GM18519 (cell line): ENCODE results near the gene NAPA.

Experiments
- ATAC-seq: cut with Tn5 transposase; IDR thresholded peaks from one replicate; pipeline ENCODE4 v1.9.1; 2021; ENCODE audit warnings: mild to moderate bottlenecking, moderate library complexity; ENCODE audit not compliant: unreplicated experiment, low FRiP score

Gene NAPA

DNA sequence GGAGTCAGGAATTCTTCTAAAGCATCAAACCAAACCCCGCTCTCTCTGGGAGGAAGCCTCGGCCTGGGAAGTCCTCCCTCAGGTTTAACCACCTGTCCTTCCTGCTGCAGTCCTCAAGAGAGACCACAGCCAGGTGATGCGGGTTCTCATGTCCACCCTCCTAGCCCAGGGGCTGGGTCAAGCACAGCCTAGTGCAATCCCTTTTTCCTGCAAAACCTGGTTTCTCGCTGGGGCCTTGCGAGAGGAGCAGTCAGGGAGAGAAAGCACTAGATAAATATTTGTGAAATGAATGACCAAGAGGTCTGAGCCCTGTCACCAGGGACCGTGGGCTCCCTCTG lies 45.5 kb downstream of the NAPA start:
- no peak for ATAC-seq

DNA sequence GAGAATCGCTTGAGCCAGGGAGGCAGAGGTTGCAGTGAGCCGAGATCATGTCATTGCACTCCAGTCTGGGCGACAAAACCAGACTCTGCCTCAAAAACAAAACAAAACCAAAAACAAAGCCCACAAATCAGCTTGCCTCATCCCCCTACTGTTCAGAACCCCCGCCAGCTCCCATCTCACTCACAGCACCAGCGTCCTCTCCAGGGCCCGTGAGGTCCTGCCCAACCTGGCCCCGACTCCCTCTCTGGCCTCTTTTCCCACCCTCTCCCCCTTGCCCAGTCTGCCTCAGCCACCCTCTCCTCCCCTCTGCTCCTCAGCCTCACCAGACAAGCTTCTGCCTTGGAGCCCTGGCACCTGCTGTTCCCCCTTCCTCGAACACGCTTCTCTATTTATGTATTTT lies 46.9 kb downstream of the NAPA start:
- ATAC-seq, result no peak

DNA sequence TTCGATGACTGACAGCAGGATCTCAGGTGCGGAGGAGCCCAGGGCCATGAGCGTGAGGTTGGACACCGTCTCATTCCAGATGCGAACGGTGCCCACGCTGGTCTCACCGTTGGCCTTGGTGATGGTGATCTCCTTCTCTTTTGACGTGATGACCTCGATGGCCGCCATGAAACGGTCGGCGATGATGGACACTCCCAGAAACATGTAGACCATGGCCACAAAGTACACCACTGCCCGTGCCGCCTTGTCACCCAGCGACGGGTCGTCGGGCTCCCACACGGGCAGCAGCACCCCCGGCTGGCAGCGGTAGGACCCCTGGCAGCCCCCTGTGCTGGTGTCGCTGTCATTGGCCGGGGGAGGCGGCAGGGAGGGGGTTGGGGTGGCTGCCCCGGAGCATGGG lies 48.9 kb downstream of the NAPA start:
- ATAC-seq, result no peak

DNA sequence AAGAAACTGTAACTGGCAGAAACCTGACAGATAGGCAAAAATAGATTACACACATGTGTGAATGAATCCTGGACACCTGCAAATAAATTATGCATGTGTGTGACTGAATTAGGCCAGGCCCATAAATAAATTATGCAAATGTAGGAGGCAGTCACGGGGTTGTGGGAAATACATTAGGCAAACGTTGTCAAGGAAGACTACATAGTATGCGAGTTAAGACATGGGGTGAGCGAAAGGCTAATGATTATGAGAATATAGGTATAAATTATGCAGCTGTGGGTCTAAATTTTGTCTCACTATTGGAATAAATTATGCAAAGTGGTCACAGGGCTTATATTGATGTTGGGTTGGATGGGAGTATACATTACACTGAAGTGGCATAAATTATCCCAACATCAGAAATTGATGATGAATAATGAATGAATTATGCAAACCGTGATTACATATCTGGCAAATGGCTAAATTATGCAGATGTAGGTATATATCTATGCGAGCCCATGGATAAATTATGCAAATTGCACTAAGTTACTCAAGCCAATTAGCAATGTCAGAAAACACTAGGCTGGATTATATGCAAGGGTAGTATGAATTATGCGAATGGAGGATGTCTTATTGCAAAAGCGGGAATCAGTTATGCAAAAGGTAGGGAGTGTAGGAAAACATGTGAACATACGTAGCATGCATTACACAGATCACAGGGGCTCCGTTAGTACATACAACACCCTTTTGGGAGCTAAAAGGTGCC lies 50.0 kb downstream of the NAPA start:
- no peak for ATAC-seq

DNA sequence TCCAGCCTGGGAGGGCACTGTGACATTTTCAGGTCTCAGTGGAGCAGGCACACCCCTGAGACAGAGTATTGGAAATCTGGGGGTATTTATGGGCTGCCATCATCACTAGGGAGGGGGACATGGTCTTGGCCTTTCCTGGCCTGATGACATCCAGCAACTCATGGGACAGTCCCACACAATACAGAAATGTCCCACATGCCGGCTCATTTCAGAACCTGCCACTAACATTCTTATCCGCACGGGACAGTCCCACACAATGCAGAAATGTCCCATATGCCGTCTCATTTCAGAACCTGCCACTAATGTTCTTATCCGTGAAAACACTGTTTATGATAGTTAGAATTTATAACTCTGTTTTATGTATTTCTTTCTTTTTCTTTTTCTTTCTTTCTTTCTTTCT lies 53.0 kb downstream of the NAPA start:
- no peak for ATAC-seq

DNA sequence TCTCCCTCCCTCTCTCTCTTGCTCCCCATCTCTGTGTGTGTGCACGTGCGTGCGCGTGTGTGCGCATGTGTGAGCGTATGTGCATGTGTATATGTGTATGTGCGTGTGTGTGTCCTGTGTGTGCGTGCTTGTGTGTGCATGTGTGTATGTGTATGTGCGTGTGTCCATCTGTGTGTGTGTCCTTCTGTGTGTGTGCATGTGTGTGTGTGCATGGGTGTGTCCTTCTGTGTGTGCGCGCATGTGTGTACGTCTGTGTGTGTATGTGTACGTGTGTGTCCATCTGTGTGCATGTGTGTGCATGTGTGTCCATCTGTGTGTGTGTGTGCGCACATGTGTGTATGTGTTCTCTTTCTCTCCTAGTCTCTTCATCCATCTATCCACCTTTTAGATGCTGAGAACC lies 55.4 kb downstream of the NAPA start:
- ATAC-seq, result no peak

DNA sequence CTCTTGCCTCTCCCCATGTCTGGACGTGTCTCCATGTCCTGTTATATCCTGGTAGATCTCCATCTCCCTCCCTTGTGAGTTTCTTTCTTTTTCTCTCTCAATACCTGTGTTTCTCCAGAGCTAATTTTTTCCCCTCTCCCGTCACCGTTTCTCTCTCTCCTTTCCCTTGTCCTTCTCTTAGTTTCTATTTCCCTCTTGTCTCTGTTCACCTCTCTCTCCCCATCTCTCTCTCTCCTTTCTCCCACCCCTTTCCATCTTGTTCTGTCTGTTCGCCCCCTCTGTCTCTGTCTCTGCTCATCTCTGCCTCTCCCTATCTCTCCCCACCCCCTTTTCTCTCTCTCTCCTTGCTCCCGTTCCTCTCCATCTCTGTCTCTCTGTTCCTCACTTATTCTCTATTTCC lies 56.2 kb downstream of the NAPA start:
- no peak for ATAC-seq

DNA sequence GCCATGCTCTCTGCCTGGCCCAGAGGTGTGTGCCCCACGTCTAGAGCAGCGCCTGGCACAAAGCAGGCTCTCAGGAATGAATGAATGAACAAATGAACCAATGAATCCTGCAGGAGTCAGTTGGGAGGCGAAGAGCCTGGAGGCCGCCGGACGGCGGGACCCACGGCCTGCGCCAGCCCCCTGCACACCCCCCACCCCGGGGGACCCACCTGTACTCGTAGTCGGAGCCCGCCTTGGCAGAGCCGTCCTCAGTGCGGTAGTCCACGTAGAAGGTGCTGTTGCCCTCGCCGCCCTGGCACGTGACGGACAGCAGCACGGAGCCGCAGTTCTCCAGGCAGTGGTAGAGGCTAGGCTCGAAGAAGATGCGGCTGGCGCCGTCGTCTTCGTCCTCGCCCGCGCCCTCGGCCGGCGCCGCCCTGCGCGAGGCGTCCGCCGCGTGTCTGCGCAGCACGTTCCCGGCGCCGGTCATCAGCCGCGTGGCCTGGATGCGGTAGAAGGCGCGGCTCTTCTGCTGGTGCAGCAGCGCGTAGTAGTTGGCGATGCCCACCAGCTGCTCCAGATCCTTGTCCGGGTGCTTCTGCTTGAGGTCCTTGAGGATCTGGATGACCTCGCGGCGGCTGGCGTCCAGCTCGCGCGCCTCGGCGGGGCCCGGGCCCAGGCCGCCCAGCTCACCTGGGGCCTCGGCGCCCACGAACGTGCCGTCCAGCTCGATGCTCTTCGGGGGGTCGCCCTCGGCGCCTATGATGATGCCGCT lies 58.0 kb downstream of the NAPA start:
- no peak for ATAC-seq

DNA sequence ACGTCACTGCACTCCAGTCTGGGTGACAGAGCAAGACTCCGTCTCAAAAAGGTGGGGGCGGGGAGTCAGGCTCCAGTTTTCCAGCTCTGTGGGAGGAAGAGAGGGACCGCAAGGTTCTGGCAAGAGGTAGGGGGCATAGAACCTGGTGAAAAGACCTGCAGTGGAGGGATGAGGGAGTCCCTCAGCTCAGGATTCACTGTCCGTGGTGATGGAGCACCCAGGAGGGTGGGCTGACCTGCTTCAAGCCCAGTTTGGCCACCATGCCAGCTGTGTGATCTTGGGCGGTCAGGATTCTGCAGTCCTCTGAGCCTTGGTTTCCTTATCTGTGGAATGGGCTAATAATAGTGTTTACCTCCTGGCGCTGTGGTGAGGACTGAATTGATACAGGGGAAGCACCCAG lies 64.4 kb downstream of the NAPA start:
- no peak for ATAC-seq

DNA sequence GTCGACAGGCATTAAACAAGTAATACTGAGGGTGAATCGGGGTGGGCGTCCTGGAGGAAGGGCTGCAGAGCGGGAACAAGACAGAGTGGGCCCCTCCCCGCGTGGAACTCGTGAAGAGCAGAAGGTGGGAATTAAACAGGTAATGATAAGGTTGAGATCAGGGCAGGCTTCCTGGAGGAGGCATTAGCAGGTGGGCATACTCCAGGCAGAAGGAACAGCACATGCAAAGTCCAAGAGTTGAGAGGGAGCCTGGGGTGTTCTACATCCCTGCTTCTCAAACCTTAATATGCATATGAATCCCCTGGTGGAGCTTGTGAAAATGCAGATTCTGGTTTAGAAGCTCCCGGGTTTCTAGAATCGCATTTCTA lies 66.5 kb downstream of the NAPA start:
- no peak for ATAC-seq

DNA sequence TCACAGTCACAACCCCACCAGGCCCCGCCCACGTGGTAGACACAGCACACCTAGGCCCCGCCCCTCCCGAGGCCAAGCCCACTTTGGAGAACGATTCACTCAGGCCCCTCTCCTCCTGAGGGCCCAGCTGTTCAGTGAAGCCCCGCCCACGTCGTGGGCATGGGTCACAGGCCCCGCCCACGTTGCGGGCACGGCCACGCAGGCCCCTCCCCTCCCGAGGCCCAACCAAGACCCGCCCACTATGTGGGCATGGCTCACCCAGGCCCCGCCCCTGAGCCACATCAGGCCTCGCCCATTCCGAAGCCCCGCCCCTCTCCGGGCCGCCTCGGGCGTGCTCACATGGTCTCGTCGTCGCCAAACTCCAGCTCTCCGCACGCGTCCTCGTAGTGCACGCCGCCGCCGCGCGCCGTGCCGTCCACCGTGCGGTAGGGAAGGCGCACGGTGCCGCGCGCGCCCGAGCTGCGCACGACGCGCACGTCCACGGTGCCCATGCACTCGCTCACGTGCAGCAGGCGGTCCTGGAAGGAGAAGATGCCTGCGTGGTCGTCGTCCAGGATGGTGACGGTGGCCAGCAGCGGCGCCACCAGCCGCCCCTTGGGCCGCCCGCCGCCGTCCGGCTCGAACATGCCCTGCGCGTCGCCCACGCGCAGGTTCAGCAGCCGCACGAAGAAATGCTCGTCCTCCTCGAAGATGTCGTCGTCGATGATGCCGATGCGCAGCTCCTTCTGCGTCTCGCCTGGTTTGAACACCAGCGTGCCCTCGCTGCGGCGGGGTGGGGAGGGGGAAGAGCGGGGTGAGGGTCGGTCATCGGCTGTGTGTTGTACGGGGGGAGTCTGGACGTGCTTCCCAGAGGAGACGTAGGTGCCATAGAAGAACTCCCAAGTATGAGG lies 67.1 kb downstream of the NAPA start:
- no peak for ATAC-seq

DNA sequence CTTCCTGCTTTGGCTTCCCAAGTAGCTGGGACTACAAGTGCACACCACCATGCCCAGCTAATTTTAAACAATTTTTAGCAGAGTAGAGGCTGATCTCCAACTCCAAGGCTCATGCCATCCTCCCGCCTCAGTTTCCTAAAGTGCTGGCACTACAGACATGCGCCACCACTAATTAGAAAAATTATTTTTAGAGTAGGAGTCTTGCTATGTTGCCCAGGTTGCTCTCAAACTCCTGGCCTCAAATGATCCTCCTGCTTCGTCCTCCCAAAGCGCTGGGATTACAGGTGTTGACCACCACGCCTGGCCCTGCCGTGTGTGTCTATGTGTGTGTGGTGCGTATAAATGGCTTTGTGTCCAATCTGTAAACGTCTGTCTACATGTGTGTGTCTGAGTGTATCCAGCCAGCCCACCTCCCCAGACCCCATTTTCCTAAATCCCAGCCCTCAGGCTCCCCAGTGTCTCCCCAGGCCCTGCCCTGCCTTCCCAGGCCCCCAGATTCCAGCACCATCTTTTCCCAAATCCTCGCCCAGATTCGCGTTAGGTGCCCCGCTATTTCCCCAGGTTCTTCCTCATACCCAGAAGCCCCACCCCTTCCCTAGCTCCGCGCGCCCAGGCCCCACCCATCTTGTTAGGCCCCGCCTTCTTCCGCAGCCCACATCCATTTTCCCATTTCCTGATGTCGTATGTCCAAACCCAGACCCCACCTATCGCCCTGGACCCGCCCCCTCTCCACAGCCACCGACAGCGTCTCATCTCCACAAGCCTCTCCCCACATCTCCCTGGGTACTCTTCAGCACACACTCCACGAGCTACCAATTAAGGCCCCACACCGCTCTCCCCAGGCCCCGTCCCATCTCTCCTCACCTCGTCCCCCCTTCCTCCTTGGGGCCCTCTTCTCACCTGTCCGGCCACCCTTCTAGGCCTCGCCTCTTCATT lies 68.1 kb downstream of the NAPA start:
- no peak for ATAC-seq

DNA sequence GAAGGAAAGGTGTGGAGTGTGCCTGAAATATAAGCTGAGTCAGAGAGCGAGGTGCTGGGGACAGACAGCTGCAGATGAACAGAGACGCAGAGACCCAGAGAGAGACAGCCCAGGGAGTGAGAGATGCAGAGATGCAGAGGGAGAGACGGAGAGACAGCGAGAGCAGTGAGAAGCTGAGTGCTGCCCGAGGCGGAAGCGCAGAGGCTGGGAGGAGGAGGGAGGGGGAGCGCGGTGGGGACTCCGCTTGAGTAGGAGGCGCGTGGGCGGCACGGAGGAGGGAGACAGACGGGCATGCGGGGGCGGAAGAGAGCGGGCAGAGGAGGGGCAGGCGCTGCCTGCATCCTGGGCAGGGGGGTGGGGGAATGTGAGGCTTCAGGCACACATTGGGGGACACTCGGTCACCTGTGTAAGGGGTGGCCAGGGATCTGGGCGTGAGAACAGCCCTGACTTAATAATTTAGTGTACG lies 68.9 kb downstream of the NAPA start:
- ATAC-seq, result no peak

DNA sequence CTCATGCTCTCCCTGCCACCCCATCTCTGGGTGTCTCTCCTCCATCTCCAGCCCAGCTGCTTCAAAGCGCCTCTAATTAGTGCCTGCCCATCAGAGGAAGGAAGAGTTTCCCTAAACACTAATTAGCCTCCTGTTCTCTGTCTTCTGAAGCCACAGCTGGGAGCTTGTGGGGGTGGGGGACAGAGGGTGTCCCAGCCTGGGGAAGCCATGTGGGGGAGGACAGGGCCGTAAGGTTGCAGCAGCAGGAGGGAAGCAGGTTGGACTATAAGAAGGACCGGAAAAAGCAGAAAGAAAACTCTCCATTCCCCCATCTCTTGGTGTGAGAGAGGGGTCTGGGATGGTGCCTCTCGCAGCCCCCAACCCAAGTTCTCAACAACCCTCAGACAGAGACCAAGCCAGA lies 69.3 kb downstream of the NAPA start:
- no peak for ATAC-seq

DNA sequence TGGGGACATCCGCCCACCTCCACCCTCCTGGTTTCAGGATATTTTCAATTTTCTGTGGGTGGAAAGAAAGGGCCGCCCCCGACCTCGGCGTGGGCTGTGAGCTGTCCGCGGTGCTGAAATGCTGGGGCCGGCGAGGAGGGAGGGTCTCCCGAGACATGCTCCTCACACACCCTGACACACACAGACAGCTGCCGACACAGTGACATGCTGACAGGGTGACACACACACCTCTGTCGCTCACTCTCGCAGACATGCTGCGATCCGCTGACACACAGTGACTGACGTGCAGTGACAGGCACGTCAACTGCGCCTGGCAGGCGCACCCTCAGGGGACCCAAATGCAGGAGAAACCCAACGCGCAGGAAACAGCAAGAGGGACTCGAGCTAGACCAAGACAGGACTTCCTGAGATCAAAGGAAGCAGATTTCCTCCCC lies 70.5 kb downstream of the NAPA start:
- ATAC-seq, result no peak

DNA sequence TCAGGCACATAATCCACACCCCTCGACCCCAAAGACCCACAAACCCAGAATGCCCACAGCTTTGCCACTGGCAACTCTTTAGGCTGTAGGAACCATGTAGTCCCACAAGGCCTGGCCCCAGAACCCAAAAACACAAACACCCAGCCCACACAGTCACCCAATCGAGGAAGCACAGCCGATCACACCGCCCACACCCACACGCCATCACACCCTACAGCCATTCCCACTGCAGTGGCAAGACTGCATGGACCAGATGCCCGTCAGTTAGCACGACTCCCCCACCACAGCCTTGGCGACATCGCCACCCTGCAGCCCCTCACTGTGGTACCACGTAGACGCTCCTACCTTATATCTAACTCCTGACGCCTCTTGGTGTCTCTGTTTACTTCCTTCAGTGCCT lies 71.5 kb downstream of the NAPA start:
- ATAC-seq, result no peak

DNA sequence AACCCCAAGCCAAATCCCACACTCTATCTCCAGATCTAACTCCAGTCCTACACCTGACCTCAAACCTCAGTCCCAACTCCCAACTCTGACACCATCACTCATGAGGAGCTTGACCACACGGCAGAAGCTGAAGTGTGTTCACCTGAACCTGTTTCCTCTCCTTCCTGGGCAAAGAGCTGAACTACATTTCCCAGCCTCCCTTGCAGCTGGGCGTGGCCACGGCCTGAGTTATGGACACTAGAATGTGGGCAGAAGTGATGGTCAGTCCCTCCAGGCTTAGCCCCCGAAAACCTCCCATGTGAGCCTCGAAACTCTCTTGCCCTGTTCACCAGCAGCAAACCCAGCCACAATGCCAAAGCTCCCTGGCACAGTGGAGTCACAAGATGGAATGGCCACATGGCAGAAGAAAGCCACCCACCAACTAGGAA lies 76.1 kb downstream of the NAPA start:
- no peak for ATAC-seq
